ENCODE results near the gene PLXNA4.

DNA sequence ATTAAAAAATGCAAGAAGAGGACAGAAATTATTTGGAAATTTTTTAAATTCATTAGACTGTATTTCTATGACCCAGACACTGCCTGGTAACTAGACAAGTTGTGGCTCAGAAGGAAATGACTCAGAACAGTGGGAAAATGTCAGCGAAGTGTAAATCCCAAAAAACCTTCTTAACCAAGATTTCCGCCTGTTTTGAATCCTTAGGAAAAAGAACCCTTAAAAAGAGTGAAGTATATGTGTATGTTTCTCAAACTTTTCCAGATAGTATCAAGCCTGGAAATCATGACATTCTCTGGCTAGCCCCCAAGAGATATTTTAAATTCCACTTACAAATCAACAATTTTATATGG, 42.7 kb upstream of the PLXNA4 start:
- no peak for TF ChIP-seq GATA3 (IDR thresholded peaks at IDR 0.05; ENCODE audit: low read depth, low read length)
- TF ChIP-seq GATA2 (IDR thresholded peaks at IDR 0.05; ENCODE audit: low read depth, low read length) = no peak

Data from SH-SY5Y (cell line).